ENCODE data around the gene OR5D18. TPM values are rescaled to one million over a fixed set of nuclear protein-coding genes. Genes with fewer than 3 reads are reported as not detected.

OR5D18 gene
- total and polyA plus RNA-seq, 2 donors (not counting 1 experiment from before 2014, with no cell fraction given) = not detected

DNA sequence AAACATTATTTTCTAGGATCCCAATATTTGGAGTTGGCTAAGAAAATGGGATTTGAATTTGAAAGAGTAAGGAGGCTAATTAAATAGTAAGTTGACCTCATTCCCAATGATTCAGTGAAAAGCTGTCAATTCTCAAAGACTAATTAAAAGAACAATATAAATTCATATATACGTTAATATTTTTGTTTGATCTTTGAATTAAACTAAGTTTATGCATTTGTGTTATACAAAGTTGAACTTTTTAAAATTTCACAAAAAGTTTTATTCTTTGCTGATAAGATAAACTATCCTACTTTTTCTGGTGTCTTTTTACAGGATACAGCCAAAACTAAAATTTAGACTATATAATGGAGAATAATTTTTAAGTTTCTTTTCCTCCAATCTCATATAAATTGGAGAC is 8.4 kb upstream of the OR5D18 start, which contains the start of gene OR5L1:
Gene OR5L1 (plus strand): TSS at position 301 of the 400 bp plus-strand sequence. CDS start 100 bp downstream, outside the sequence.
- H3K79me2 ChIP-seq (ENCODE audit: control insufficient read depth, insufficient read depth, low read length) = no peaks in the 10 kb centered on the region
- no peaks in the 10 kb centered on the region for H3K9me3 ChIP-seq (ENCODE audit: control insufficient read depth, insufficient read depth, low read depth, low read length)
- no peak for TF ChIP-seq EZH2 (IDR thresholded peaks at IDR 0.05; ENCODE audit: low read length, missing control alignments)
- TF ChIP-seq, protein P1, sequence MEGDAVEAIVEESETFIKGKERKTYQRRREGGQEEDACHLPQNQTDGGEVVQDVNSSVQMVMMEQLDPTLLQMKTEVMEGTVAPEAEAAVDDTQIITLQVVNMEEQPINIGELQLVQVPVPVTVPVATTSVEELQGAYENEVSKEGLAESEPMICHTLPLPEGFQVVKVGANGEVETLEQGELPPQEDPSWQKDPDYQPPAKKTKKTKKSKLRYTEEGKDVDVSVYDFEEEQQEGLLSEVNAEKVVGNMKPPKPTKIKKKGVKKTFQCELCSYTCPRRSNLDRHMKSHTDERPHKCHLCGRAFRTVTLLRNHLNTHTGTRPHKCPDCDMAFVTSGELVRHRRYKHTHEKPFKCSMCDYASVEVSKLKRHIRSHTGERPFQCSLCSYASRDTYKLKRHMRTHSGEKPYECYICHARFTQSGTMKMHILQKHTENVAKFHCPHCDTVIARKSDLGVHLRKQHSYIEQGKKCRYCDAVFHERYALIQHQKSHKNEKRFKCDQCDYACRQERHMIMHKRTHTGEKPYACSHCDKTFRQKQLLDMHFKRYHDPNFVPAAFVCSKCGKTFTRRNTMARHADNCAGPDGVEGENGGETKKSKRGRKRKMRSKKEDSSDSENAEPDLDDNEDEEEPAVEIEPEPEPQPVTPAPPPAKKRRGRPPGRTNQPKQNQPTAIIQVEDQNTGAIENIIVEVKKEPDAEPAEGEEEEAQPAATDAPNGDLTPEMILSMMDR (conservative IDR thresholded peaks at IDR 0.05 in 1 of 2, IDR thresholded peaks at IDR 0.05 in 1 of 2; ENCODE audit: low read depth in 1 of 2, low read length in 2 of 2) = no peak
- H3K9ac ChIP-seq (ENCODE audit: insufficient read depth, low read length) = no peak within 1 kb of the TSS
- H3K36me3 ChIP-seq (ENCODE audit: control insufficient read depth, insufficient read depth, low read length) = no peaks in the 10 kb centered on the region
- no peak within 1 kb of the TSS for H3K4me3 ChIP-seq (replicated peaks in 1 of 4; ENCODE audit: control extremely low read depth in 1 of 4, insufficient read depth in 1 of 4, low read depth in 3 of 4, low read length in 4 of 4)
- no peak for DNase-seq (ENCODE audit: low read depth in 2 of 2)
- no peaks in the 10 kb centered on the region for H3K27me3 ChIP-seq (ENCODE audit: control insufficient read depth, insufficient read depth, low read length)
- H4K20me1 ChIP-seq (ENCODE audit: control insufficient read depth, extremely low read depth, insufficient read depth, low read length) = no peaks in the 10 kb centered on the region
- H2AFZ ChIP-seq (ENCODE audit: low read length) = no peak within 1 kb of the TSS
- H3K27ac ChIP-seq (ENCODE audit: insufficient read depth, low read length) = no peak within 1 kb of the TSS
- H3K4me2 ChIP-seq (ENCODE audit: extremely low read depth, insufficient read depth, low read length) = no peak within 1 kb of the TSS
- no peaks in the 10 kb centered on the region for H3K4me1 ChIP-seq (ENCODE audit: control insufficient read depth, extremely low read depth, insufficient read depth, low read length)

DNA sequence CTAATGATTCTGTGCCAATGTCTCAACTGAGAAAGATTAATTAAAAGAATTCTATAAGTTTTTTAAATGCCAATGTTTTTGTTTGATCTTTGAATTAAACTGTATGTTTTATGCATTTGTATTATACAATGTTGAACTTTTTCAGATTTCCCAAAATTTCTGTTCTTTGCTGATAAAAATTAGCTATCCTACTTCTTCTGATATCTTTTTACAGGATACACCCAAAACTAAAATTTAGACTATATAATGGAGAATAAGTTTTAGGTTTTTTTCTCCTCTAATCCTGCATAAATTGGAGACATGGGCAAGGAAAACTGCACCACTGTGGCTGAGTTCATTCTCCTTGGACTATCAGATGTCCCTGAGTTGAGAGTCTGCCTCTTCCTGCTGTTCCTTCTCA is 7.5 kb downstream of the OR5D18 start, which contains the start of gene OR5L2:
Gene OR5L2 (plus strand): TSS at position 301 of the 400 bp plus-strand sequence. CDS start 0 bp downstream, at position 301.
- Histone ChIP-seq H4K20me1 (ENCODE audit: control insufficient read depth, extremely low read depth, insufficient read depth, low read length) (no peaks in the 10 kb centered on the region), H2AFZ (ENCODE audit: low read length) (no peak within 1 kb of the TSS), H3K4me1 (ENCODE audit: control insufficient read depth, extremely low read depth, insufficient read depth, low read length) (no peaks in the 10 kb centered on the region), H3K9ac (ENCODE audit: insufficient read depth, low read length) (no peak within 1 kb of the TSS), H3K79me2 (ENCODE audit: control insufficient read depth, insufficient read depth, low read length) (no peaks in the 10 kb centered on the region), H3K9me3 (ENCODE audit: control insufficient read depth, insufficient read depth, low read depth, low read length) (no peaks in the 10 kb centered on the region), H3K36me3 (ENCODE audit: control insufficient read depth, insufficient read depth, low read length) (no peaks in the 10 kb centered on the region), H3K4me3 (replicated peaks in 1 of 4; ENCODE audit: control extremely low read depth in 1 of 4, insufficient read depth in 1 of 4, low read depth in 3 of 4, low read length in 4 of 4) (no peak within 1 kb of the TSS), H3K27me3 (ENCODE audit: control insufficient read depth, insufficient read depth, low read length) (no peaks in the 10 kb centered on the region), H3K27ac (ENCODE audit: insufficient read depth, low read length) (no peak within 1 kb of the TSS), H3K4me2 (ENCODE audit: extremely low read depth, insufficient read depth, low read length) (no peak within 1 kb of the TSS)
- TF ChIP-seq, protein P1 (conservative IDR thresholded peaks at IDR 0.05 in 1 of 2, IDR thresholded peaks at IDR 0.05 in 1 of 2; ENCODE audit: low read depth in 1 of 2, low read length in 2 of 2) = no peak
- TF ChIP-seq EZH2 (IDR thresholded peaks at IDR 0.05; ENCODE audit: low read length, missing control alignments) = no peak
- DNase-seq (ENCODE audit: low read depth in 2 of 2) = no peak

DNA sequence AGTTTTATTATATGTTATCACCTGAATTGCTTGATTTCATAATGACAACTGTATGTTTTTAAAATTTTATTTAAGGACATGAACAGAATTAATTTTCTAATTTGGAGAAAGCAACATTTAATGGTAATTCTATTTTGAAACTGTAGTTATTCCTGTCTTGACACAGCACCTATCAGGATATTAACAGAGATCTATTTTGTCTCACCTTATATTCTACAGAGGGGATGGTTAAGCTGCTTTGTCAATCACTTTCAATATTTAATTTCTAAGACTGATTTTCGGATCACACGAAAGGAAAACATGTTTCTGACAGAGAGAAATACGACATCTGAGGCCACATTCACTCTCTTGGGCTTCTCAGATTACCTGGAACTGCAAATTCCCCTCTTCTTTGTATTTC is 19.0 kb downstream of the OR5D18 start, which contains the start of gene OR5D16:
Gene OR5D16 (plus strand): TSS at position 301 of the 400 bp plus-strand sequence. CDS start 0 bp downstream, at position 301.
- no peak within 1 kb of the TSS for H3K27ac ChIP-seq (ENCODE audit: insufficient read depth, low read length)

More for the DNA sequence above, 19.0 kb downstream of the OR5D18 start, which contains the start of gene OR5D16:
- no peak within 1 kb of the TSS for H3K4me2 ChIP-seq (ENCODE audit: extremely low read depth, insufficient read depth, low read length)
- no peak within 1 kb of the TSS for H2AFZ ChIP-seq (ENCODE audit: low read length)
- no peaks in the 10 kb centered on the region for H3K27me3 ChIP-seq (ENCODE audit: control insufficient read depth, insufficient read depth, low read length)
- DNase-seq (ENCODE audit: low read depth in 2 of 2) = no peak
- no peak within 1 kb of the TSS for H3K9ac ChIP-seq (ENCODE audit: insufficient read depth, low read length)
- H3K36me3 ChIP-seq (ENCODE audit: control insufficient read depth, insufficient read depth, low read length) = no peaks in the 10 kb centered on the region
- H3K4me1 ChIP-seq (ENCODE audit: control insufficient read depth, extremely low read depth, insufficient read depth, low read length) = no peaks in the 10 kb centered on the region
- no peaks in the 10 kb centered on the region for H3K79me2 ChIP-seq (ENCODE audit: control insufficient read depth, insufficient read depth, low read length)
- H3K4me3 ChIP-seq (replicated peaks in 1 of 4; ENCODE audit: control extremely low read depth in 1 of 4, insufficient read depth in 1 of 4, low read depth in 3 of 4, low read length in 4 of 4) = no peak within 1 kb of the TSS
- TF ChIP-seq, protein P1 (conservative IDR thresholded peaks at IDR 0.05 in 1 of 2, IDR thresholded peaks at IDR 0.05 in 1 of 2; ENCODE audit: low read depth in 1 of 2, low read length in 2 of 2) = no peak
- no peak for TF ChIP-seq EZH2 (IDR thresholded peaks at IDR 0.05; ENCODE audit: low read length, missing control alignments)
- H3K9me3 ChIP-seq (ENCODE audit: control insufficient read depth, insufficient read depth, low read depth, low read length) = no peaks in the 10 kb centered on the region
- no peaks in the 10 kb centered on the region for H4K20me1 ChIP-seq (ENCODE audit: control insufficient read depth, extremely low read depth, insufficient read depth, low read length)

Data from fibroblast of lung (primary cell).